ENCODE measurements around the gene FNIP1. TPM values are rescaled to one million over a fixed set of nuclear protein-coding genes. Genes with fewer than 3 reads are reported as not detected.

Gene FNIP1
- total and polyA plus RNA-seq, 2 experiments from 2014 or later, result 8.2 to 27.9 TPM

DNA sequence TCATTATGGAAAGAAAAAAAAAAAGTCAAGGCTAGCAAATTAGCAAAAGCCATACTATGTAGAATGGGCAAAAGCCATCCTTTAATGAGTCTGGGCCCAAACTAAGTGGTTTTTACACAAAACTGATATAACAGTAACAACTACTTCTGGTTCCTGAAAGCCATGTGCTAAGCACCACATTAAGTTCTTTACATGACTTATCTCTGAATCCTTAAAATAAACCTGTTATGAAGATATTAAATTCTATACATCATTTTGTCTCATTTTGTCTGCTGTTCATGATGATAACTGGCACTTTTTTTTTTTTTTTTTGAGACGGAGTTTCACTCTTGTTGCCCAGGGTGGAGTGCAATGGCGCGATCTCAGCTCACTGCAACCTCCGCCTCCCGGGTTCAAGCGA is 5.0 kb downstream of the FNIP1 start (continued):
- TF ChIP-seq ZNF462 (CRISPR knock-in tag; IDR thresholded peaks at IDR 0.05) (no peak), NANOG (IDR thresholded peaks at IDR 0.05; ENCODE audit: borderline replicate concordance) (no peak), REST (IDR thresholded peaks at IDR 0.05; ENCODE audit: unreplicated experiment) (no peak), EZH2 (IDR thresholded peaks at IDR 0.05; ENCODE audit: low read depth, unreplicated experiment) (no peak), ZNF114 (CRISPR knock-in tag; IDR thresholded peaks at IDR 0.05) (no peak), STAT1 (IDR thresholded peaks at IDR 0.05; ENCODE audit: unreplicated experiment) (no peak), ZNF331 (CRISPR knock-in tag; IDR thresholded peaks at IDR 0.05; ENCODE audit: low read depth) (no peak), CREB1 (CRISPR knock-in tag; IDR thresholded peaks at IDR 0.05; ENCODE audit: low read depth) (no peak)
- TF ChIP-seq, protein P1, sequence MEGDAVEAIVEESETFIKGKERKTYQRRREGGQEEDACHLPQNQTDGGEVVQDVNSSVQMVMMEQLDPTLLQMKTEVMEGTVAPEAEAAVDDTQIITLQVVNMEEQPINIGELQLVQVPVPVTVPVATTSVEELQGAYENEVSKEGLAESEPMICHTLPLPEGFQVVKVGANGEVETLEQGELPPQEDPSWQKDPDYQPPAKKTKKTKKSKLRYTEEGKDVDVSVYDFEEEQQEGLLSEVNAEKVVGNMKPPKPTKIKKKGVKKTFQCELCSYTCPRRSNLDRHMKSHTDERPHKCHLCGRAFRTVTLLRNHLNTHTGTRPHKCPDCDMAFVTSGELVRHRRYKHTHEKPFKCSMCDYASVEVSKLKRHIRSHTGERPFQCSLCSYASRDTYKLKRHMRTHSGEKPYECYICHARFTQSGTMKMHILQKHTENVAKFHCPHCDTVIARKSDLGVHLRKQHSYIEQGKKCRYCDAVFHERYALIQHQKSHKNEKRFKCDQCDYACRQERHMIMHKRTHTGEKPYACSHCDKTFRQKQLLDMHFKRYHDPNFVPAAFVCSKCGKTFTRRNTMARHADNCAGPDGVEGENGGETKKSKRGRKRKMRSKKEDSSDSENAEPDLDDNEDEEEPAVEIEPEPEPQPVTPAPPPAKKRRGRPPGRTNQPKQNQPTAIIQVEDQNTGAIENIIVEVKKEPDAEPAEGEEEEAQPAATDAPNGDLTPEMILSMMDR (conservative IDR thresholded peaks at IDR 0.05; ENCODE audit: low read depth in 2 of 2), result no peak

All from GM23338 (cell line).